ENCODE data around the gene ETS1. TPM values are rescaled to one million over a fixed set of nuclear protein-coding genes. Genes with fewer than 3 reads are reported as not detected.

Gene ETS1
- total and polyA plus RNA-seq, 2 experiments from 2014 or later = 6.7 to 21.8 TPM

- H3K36me3 ChIP-seq (replicated peaks; ENCODE audit: insufficient read depth, low read depth) = no peaks in the 10 kb centered on the region
- TF ChIP-seq EZH2 (IDR thresholded peaks at IDR 0.05; ENCODE audit: borderline replicate concordance) (no peak), EZH2phosphoT487 (IDR thresholded peaks at IDR 0.05; ENCODE audit: low read depth, severe bottlenecking, unreplicated experiment) (no peak), CTCF (IDR thresholded peaks at IDR 0.05; ENCODE audit: poor library complexity) (no peak)
- H3K27ac ChIP-seq = no peak overlapping the region
These were observed 7.4 kb downstream of the ETS1 start for GRCh38 chr11:128579798-128580504.

GRCh38 chr11:128576555-128576954 is 10.8 kb downstream of the ETS1 start:
- Histone ChIP-seq H4K20me1 (ENCODE audit: insufficient read depth, poor library complexity, severe bottlenecking) (no peaks in the 10 kb centered on the region), H3K36me3 (replicated peaks; ENCODE audit: insufficient read depth, low read depth) (no peaks in the 10 kb centered on the region), H2AFZ (no peak overlapping the region), H3K79me2 (no peaks in the 10 kb centered on the region), H3K4me2 (no peak overlapping the region), H3K9me2 (replicated peaks; ENCODE audit: insufficient read depth) (no peaks in the 10 kb centered on the region), H3K27ac (no peak overlapping the region), H3K9me3 (ENCODE audit: low read depth) (no peaks in the 10 kb centered on the region), H3K27me3 (no peaks in the 10 kb centered on the region), H3K4me3 (no peak overlapping the region), H3K4me1 (ENCODE audit: insufficient read depth) (peaks cover 6% of the 10 kb centered on the region)
- DNase-seq (ENCODE audit: low spot score) = no peak
- no peak for TF ChIP-seq EZH2 (IDR thresholded peaks at IDR 0.05; ENCODE audit: borderline replicate concordance)
- TF ChIP-seq CTCF (IDR thresholded peaks at IDR 0.05; ENCODE audit: poor library complexity) = no peak
- no peak for TF ChIP-seq EZH2phosphoT487 (IDR thresholded peaks at IDR 0.05; ENCODE audit: low read depth, severe bottlenecking, unreplicated experiment)
- 46% methylated on average over 8 of the region's 8 CpGs for WGBS (ENCODE audit: low lambda C conversion rate, missing lambda C conversion rate)

More at GRCh38 chr11:128579798-128580504, 7.4 kb downstream of the ETS1 start:
- peaks cover 9% of the 10 kb centered on the region for H3K4me1 ChIP-seq (ENCODE audit: insufficient read depth)
- no peak overlapping the region for H3K4me2 ChIP-seq
- H4K20me1 ChIP-seq (ENCODE audit: insufficient read depth, poor library complexity, severe bottlenecking) = no peaks in the 10 kb centered on the region
- H3K9me3 ChIP-seq (ENCODE audit: low read depth) = no peaks in the 10 kb centered on the region
- no peak overlapping the region for H2AFZ ChIP-seq
- no peak overlapping the region for H3K4me3 ChIP-seq
- H3K9me2 ChIP-seq (replicated peaks; ENCODE audit: insufficient read depth) = no peaks in the 10 kb centered on the region
- no peaks in the 10 kb centered on the region for H3K79me2 ChIP-seq
- DNase-seq (ENCODE audit: low spot score) = no peak
- WGBS (ENCODE audit: low lambda C conversion rate, missing lambda C conversion rate) = 91% methylated on average over 4 of the region's 4 CpGs
- H3K27me3 ChIP-seq = peaks cover 4% of the 10 kb centered on the region

GRCh38 chr11:128575961-128576350 is 11.4 kb downstream of the ETS1 start:
- WGBS (ENCODE audit: low lambda C conversion rate, missing lambda C conversion rate) = 62% methylated on average over 4 of the region's 4 CpGs
- Histone ChIP-seq H3K9me2 (replicated peaks; ENCODE audit: insufficient read depth) (no peaks in the 10 kb centered on the region), H3K4me3 (no peak overlapping the region), H3K9me3 (ENCODE audit: low read depth) (no peaks in the 10 kb centered on the region), H3K4me2 (no peak overlapping the region), H4K20me1 (ENCODE audit: insufficient read depth, poor library complexity, severe bottlenecking) (no peaks in the 10 kb centered on the region), H3K27me3 (no peaks in the 10 kb centered on the region), H2AFZ (no peak overlapping the region), H3K4me1 (ENCODE audit: insufficient read depth) (peaks cover 6% of the 10 kb centered on the region), H3K79me2 (no peaks in the 10 kb centered on the region), H3K27ac (no peak overlapping the region), H3K36me3 (replicated peaks; ENCODE audit: insufficient read depth, low read depth) (no peaks in the 10 kb centered on the region)
- no peak for DNase-seq (ENCODE audit: low spot score)
- no peak for TF ChIP-seq EZH2 (IDR thresholded peaks at IDR 0.05; ENCODE audit: borderline replicate concordance)
- TF ChIP-seq CTCF (IDR thresholded peaks at IDR 0.05; ENCODE audit: poor library complexity) = no peak
- no peak for TF ChIP-seq EZH2phosphoT487 (IDR thresholded peaks at IDR 0.05; ENCODE audit: low read depth, severe bottlenecking, unreplicated experiment)
